ENCODE data around the gene USP36.

The USP36 gene

DNA sequence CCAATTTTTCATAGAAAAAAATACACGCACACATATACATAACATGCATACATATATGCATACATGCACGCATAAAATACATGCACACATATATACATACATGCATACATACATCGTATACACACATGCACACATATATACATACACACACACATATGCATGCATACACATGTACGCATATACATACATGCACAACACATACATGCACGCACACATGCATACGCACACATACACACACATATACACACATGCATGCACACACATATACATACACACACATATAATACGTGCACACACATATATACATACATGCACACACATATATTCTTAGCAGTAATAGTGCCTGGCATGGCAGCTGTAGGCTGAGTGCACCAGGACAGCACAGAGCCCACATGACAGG is 24.9 kb downstream of the USP36 start:
- TF ChIP-seq, protein P1, sequence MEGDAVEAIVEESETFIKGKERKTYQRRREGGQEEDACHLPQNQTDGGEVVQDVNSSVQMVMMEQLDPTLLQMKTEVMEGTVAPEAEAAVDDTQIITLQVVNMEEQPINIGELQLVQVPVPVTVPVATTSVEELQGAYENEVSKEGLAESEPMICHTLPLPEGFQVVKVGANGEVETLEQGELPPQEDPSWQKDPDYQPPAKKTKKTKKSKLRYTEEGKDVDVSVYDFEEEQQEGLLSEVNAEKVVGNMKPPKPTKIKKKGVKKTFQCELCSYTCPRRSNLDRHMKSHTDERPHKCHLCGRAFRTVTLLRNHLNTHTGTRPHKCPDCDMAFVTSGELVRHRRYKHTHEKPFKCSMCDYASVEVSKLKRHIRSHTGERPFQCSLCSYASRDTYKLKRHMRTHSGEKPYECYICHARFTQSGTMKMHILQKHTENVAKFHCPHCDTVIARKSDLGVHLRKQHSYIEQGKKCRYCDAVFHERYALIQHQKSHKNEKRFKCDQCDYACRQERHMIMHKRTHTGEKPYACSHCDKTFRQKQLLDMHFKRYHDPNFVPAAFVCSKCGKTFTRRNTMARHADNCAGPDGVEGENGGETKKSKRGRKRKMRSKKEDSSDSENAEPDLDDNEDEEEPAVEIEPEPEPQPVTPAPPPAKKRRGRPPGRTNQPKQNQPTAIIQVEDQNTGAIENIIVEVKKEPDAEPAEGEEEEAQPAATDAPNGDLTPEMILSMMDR (IDR thresholded peaks at IDR 0.05; ENCODE audit: borderline replicate concordance, insufficient read depth, low read depth, low read length) = no peak
- H3K4me3 ChIP-seq (ENCODE audit: low read depth, low read length) = no peak overlapping the region

DNA sequence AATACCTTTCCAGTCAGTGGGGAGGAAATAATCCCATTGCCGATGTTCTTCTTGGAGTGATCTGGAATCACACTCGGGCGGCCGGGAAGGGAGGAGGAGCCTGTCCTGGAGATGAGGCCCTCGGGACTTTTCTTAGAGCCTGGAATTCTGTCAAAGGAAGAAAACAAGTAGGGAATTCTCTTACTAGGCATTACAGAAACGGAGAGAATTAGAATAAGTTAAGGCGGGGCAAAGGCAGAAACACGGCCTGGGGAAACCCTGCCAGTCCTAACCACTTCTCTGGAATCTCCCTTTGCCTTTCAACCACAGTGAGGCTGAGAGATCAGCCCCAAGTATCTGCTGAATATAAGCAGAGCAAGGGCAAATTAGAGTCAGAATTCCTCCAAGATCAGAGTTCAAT is 27.8 kb downstream of the USP36 start:
- H3K4me3 ChIP-seq (ENCODE audit: low read depth, low read length) = no peak overlapping the region
- TF ChIP-seq, protein P1 (IDR thresholded peaks at IDR 0.05; ENCODE audit: borderline replicate concordance, insufficient read depth, low read depth, low read length) = no peak

DNA sequence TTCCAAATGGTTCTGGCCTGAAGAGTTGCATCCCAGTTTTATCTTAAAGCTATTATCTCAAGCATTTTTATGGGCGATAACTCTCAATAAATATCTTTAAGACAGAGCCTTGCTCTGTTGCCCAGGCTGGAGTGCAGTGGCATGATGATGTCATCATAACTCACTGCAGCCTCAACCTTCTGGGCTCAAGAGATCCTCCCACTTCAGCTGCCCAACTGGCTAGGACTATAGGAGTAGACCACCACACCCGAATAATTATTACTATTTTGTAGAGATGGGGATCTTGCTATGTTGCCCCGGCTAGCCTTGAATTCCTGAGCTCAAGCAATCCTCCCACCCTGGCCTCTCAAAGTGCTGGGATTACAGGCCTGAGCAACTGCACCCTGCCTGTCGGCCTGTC is 32.5 kb downstream of the USP36 start:
- no peak overlapping the region for H3K4me3 ChIP-seq (ENCODE audit: low read depth, low read length)
- TF ChIP-seq, protein P1 (IDR thresholded peaks at IDR 0.05; ENCODE audit: borderline replicate concordance, insufficient read depth, low read depth, low read length) = no peak

DNA sequence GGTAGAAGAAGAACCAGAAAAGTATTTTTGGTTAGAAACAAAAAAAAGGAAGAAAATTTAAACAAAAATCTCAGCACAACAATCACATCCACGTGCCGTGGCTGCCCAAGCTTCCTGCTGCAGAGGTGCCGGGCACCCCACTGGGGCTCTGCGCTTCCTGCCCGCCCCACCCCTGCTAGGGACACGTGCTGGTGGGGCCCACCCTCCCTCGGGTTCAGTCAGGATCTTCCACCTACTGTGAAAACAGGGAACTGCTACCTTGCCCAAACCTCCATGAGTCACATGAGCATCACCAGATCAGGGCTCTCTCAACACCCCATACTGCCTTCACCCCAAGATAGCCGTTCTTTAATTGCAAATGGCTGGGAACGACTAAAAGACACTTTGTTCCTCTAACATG is 34.2 kb downstream of the USP36 start:
- TF ChIP-seq, protein P1 (IDR thresholded peaks at IDR 0.05; ENCODE audit: borderline replicate concordance, insufficient read depth, low read depth, low read length) = no peak
- no peak overlapping the region for H3K4me3 ChIP-seq (ENCODE audit: low read depth, low read length)

DNA sequence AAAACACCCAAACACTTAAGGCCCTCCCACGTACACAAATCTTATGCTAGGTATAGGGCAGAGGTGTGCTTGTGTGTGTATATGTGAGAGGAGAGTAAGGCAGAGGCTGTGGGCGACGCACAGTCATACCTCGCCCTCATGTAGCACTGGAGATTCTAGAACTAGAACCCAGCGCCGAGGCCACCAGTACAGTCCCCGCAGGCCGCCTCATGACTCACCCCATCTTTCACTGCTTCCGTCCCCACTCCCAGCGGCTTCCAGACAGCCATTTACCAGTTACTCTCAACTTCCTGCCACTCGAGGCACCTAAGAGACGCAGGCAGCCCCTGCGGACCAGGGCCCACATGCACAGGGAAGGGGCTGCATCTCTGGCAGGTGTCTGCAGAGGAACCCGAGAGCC is 35.3 kb downstream of the USP36 start:
- TF ChIP-seq, protein P1 (IDR thresholded peaks at IDR 0.05; ENCODE audit: borderline replicate concordance, insufficient read depth, low read depth, low read length) = no peak

DNA sequence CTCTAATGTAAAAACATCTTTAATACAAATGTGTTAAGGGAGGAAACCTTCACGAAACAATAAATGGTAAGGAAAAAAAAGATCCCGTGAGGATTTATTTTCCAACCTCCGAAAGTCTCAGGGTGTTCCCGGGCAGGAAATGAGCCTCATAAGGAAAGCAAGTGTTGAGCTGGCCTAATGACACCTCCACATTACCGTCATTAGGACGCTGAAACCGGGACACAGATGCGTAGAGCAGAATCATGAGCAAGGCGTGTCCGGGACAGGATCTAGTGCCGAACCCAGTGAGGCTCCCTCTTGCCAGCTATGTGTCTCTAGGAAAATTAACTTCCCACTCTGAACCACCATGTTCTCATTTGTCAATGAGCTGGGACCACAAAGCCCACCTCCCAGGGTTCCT is 35.8 kb downstream of the USP36 start:
- TF ChIP-seq, protein P1 (IDR thresholded peaks at IDR 0.05; ENCODE audit: borderline replicate concordance, insufficient read depth, low read depth, low read length) = no peak

More for the DNA sequence above, 35.3 kb downstream of the USP36 start:
- H3K4me3 ChIP-seq (ENCODE audit: low read depth, low read length) = no peak overlapping the region

DNA sequence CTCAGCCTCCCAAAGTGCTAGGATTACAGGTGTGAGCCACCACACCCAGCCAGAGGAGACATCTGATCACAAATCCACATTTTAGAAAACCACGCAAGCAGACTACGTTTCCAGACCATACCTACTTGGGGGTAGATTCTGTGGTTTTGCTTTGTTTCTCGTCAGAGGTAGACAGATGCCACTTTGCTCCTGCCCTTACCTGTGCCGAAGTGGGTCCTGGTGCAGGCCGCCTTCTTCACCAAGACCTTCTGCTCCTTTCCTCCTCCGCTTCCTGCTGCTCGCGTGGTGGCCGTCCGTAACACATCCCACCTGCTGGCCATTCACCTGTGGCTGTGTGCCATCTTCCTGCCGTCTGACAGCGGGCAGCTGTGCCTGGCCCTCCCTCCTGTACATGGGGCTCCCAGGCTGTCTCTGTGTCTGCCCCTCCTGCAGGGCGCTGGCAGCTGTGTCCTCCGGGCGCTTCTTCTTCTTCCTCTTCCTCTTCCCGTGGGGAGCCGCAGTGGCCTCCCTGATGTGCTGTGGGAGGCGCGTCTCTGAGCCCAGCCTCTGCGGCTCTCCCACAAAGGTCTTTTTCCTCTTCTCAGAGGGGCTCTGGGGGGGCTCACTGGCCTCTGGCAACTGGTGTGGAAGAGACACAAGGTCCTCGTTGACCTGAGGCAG is 37.3 kb downstream of the USP36 start:
- no peak overlapping the region for H3K4me3 ChIP-seq (ENCODE audit: low read depth, low read length)
- TF ChIP-seq, protein P1 (IDR thresholded peaks at IDR 0.05; ENCODE audit: borderline replicate concordance, insufficient read depth, low read depth, low read length) = no peak

More for the DNA sequence above, 35.8 kb downstream of the USP36 start:
- H3K4me3 ChIP-seq (ENCODE audit: low read depth, low read length) = no peak overlapping the region
